Endodermal cell (in vitro differentiated cells): ENCODE results near the gene AADACL3. TPM values are rescaled to one million over a fixed set of nuclear protein-coding genes. Genes with fewer than 3 reads are reported as not detected.

Experiments used
- DNase-seq: peaks from one replicate; pipeline ENCODE4 v3.0.0-alpha.2; 2017
- H3K27ac ChIP-seq: 2 replicates; pipeline ENCODE4 v1.5.1; 2013; ENCODE audit warnings: mild to moderate bottlenecking, low read depth, low read length, moderate library complexity
- H3K27me3 ChIP-seq: 2 replicates; pipeline ENCODE4 v1.6.1; 2013; ENCODE audit warnings: mild to moderate bottlenecking, low read length, moderate library complexity; ENCODE audit not compliant: insufficient read depth, control insufficient read depth, poor library complexity, severe bottlenecking
- H3K36me3 ChIP-seq: 2 replicates; pipeline ENCODE4 v1.7.0; 2013; ENCODE audit warnings: mild to moderate bottlenecking, low read length, moderate library complexity; ENCODE audit not compliant: control insufficient read depth, insufficient read depth
- H3K4me1 ChIP-seq: one replicate; pipeline ENCODE4 v1.7.0; 2013; ENCODE audit warnings: low read length; ENCODE audit not compliant: control insufficient read depth, insufficient read depth
- H3K4me3 ChIP-seq: 2 replicates; pipeline ENCODE4 v1.5.1; 2013; ENCODE audit warnings: mild to moderate bottlenecking, low read length, moderate library complexity
- H3K9ac ChIP-seq: 2 replicates; pipeline ENCODE4 v1.6.1; 2013; ENCODE audit warnings: mild to moderate bottlenecking, low read length, moderate library complexity; ENCODE audit not compliant: poor library complexity, severe bottlenecking; ENCODE audit errors: extremely low read depth
- H3K9me3 ChIP-seq: 2 replicates; pipeline ENCODE4 v1.6.1; 2013; ENCODE audit warnings: mild to moderate bottlenecking, low read length, moderate library complexity; ENCODE audit not compliant: control insufficient read depth
- H3K27ac Mint-ChIP-seq: 2 replicates; pipeline ENCODE4 v1.8.0; 2020; ENCODE audit warnings: mixed read lengths
- H3K27me3 Mint-ChIP-seq: 2 replicates; pipeline ENCODE4 v1.8.0; 2021; ENCODE audit warnings: mild to moderate bottlenecking, mixed read lengths; ENCODE audit not compliant: insufficient read depth
- H3K36me3 Mint-ChIP-seq: 2 replicates; pipeline ENCODE4 v1.8.0; 2020; ENCODE audit warnings: low read depth, mixed read lengths
- H3K4me1 Mint-ChIP-seq: 2 replicates; pipeline ENCODE4 v1.8.0; 2020; ENCODE audit warnings: mixed read lengths
- H3K4me3 Mint-ChIP-seq: 2 replicates; pipeline ENCODE4 v1.8.0; 2020; ENCODE audit warnings: mild to moderate bottlenecking, moderate library complexity, mixed read lengths
- H3K9me3 Mint-ChIP-seq: 2 replicates; pipeline ENCODE4 v1.8.0; 2020; ENCODE audit warnings: mild to moderate bottlenecking, mixed read lengths
- CTCF ChIP-seq: fragments of 200-600 bp; sonication (generic); conservative IDR thresholded peaks from 2 replicates; pipeline ENCODE4 v1.5.0; 2021; ENCODE audit warnings: antibody characterized with exemption, mild to moderate bottlenecking
- WGBS, 2 experiments: methylation state at CpG; one replicate each; pipeline versions ENCODE4 v1.1.5 to v1.1.7; 2013; ENCODE audit warnings: missing lambda C conversion rate in 2 of 2, mixed read lengths in 1 of 2; ENCODE audit not compliant: insufficient coverage in 1 of 2, insufficient read length in 1 of 2; 5-methylcytosine and 5-hydroxymethylcytosine counted together
- total RNA-seq, 2 donors: library from RNA; stranded (reverse); fragmentation: NEBNext Ultra II Directional in 1 of 2; extraction: Animal tissue kit (Norgen Biotek cat#: 25700) in 1 of 2; gene quantifications; 2 replicates in 1 of 2; 3 replicates in 1 of 2; pipeline ENCODE4 v1.2.1, GENCODE V29; 2021

Gene AADACL3
- total RNA-seq, 2 donors from 2014 or later: 0.24 TPM; not detected in 1

GRCh38 chr1:12762766-12763165 is 46.9 kb downstream of the AADACL3 start:
- Histone ChIP-seq H3K4me3 (no peak overlapping the region), H3K36me3 (no peaks in the 10 kb centered on the region), H3K27ac (no peak overlapping the region), H3K9me3 (no peaks in the 10 kb centered on the region), H3K4me1 (no peaks in the 10 kb centered on the region), H3K27me3 (no peaks in the 10 kb centered on the region), H3K9ac (no peak overlapping the region)
- no peaks in the 10 kb centered on the region for H3K27me3 Mint-ChIP-seq
- no peaks in the 10 kb centered on the region for H3K9me3 Mint-ChIP-seq
- 87 to 88% methylated on average over 7 of the region's 7 CpGs for WGBS, 2 experiments
- no peak for DNase-seq
- no peaks in the 10 kb centered on the region for H3K36me3 Mint-ChIP-seq
- no peak overlapping the region for H3K4me3 Mint-ChIP-seq
- H3K27ac Mint-ChIP-seq: no peak overlapping the region
- H3K4me1 Mint-ChIP-seq: no peaks in the 10 kb centered on the region
- no peak for TF ChIP-seq CTCF

GRCh38 chr1:12763479-12763878 is 47.6 kb downstream of the AADACL3 start:
- Mint-ChIP-seq H3K27ac (no peak overlapping the region), H3K9me3 (no peaks in the 10 kb centered on the region), H3K36me3 (no peaks in the 10 kb centered on the region), H3K4me3 (no peak overlapping the region), H3K4me1 (no peaks in the 10 kb centered on the region), H3K27me3 (no peaks in the 10 kb centered on the region)
- no peaks in the 10 kb centered on the region for H3K36me3 ChIP-seq
- no peak for TF ChIP-seq CTCF
- 89 to 90% methylated on average over 4 of the region's 4 CpGs for WGBS, 2 experiments
- DNase-seq: no peak
- H3K9ac ChIP-seq: no peak overlapping the region
- no peaks in the 10 kb centered on the region for H3K4me1 ChIP-seq
- no peak overlapping the region for H3K4me3 ChIP-seq
- no peaks in the 10 kb centered on the region for H3K27me3 ChIP-seq
- no peaks in the 10 kb centered on the region for H3K9me3 ChIP-seq
- no peak overlapping the region for H3K27ac ChIP-seq

- Mint-ChIP-seq H3K36me3 (no peaks in the 10 kb centered on the region), H3K4me1 (no peaks in the 10 kb centered on the region), H3K27me3 (no peaks in the 10 kb centered on the region), H3K9me3 (no peaks in the 10 kb centered on the region), H3K4me3 (no peak overlapping the region), H3K27ac (no peak overlapping the region)
- WGBS, 2 experiments: 69 to 76% methylated on average over 4 to 5 of the region's 5 CpGs
- H3K4me3 ChIP-seq: no peak overlapping the region
- no peak for TF ChIP-seq CTCF
- no peaks in the 10 kb centered on the region for H3K27me3 ChIP-seq
- H3K36me3 ChIP-seq: no peaks in the 10 kb centered on the region
- H3K27ac ChIP-seq: no peak overlapping the region
- no peaks in the 10 kb centered on the region for H3K4me1 ChIP-seq
- DNase-seq: peak; percentile 44
- H3K9me3 ChIP-seq: no peaks in the 10 kb centered on the region
- H3K9ac ChIP-seq: no peak overlapping the region
Measured at GRCh38 chr1:12764016-12764415, 48.1 kb downstream of the AADACL3 start.
